D341Med (cell line): Measurements from ENCODE around the gene CELSR2.
A peak's percentile ranks its signal among the peaks of the same experiment; 100 is the strongest.
"Not testable (repeated sequence)": the region's sequence is repeated elsewhere in the genome, so short reads cannot be mapped to it uniquely, and the experiment has no call there.

Source experiments
- DNase-seq: peaks from one replicate; pipeline ENCODE4 v3.0.0; 2012; ENCODE audit warnings: low spot score

The CELSR2 gene, protein sequence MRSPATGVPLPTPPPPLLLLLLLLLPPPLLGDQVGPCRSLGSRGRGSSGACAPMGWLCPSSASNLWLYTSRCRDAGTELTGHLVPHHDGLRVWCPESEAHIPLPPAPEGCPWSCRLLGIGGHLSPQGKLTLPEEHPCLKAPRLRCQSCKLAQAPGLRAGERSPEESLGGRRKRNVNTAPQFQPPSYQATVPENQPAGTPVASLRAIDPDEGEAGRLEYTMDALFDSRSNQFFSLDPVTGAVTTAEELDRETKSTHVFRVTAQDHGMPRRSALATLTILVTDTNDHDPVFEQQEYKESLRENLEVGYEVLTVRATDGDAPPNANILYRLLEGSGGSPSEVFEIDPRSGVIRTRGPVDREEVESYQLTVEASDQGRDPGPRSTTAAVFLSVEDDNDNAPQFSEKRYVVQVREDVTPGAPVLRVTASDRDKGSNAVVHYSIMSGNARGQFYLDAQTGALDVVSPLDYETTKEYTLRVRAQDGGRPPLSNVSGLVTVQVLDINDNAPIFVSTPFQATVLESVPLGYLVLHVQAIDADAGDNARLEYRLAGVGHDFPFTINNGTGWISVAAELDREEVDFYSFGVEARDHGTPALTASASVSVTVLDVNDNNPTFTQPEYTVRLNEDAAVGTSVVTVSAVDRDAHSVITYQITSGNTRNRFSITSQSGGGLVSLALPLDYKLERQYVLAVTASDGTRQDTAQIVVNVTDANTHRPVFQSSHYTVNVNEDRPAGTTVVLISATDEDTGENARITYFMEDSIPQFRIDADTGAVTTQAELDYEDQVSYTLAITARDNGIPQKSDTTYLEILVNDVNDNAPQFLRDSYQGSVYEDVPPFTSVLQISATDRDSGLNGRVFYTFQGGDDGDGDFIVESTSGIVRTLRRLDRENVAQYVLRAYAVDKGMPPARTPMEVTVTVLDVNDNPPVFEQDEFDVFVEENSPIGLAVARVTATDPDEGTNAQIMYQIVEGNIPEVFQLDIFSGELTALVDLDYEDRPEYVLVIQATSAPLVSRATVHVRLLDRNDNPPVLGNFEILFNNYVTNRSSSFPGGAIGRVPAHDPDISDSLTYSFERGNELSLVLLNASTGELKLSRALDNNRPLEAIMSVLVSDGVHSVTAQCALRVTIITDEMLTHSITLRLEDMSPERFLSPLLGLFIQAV (N-terminal part only)

DNA sequence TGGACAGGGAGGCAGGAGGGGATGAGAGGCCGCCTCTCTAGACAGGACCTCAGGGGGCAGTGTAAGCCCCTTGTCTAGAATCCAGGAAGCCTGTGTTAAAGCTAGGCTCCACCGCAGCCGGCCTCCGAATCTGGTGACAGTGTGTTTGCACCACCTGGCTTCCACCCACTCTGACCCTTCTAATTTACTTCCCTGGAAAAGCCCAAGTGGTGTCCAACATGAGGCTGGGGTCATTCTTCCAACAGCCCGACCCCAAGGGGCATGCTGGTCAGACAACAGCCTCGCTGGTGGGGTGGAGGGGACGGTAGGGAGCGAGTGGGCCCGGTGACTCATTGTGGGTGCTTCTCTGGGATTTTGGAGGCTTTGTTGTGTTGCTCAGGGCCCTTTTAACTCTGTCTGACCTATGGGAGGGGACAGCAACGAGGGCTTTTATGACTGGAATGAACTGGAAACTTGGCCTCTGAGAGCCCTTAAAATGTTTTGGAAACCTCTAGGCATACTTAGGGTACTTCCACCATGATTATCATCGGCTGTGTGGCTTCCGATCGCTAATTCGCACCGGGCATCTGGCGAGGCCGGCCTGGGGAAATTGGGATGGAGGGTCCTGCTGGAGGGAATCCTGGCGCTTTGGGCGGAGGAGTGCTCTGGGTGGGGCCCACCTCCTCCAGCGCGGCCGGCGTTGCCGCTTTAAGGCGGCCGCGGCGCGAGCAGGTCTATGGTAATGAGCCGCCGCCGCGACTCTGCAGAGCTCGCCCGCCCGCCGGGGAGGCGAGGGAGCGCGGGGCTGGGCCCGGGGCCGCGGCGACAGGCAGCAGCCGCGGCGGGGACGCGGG is at the start of gene CELSR2:
CELSR2 (plus strand) TSS at position 743 of the 833 bp plus-strand sequence. CDS start 541 bp downstream, outside the sequence.
- DNase-seq, result peak; percentile 96

DNA sequence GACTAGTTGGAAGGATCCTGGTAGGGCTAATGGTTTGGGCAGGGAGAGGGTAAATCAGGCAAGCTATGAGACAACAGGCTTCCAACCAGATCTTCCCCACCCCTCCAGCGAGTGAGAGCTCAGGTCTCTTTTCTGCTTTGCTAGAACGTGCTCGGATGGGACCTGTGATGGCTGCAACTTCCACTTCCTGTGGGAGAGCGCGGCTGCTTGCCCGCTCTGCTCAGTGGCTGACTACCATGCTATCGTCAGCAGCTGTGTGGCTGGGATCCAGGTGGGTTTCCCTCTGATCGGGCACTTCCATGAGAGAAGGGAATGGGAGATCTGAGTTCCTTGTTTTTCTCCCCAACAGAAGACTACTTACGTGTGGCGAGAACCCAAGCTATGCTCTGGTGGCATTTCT is 49.6 kb upstream of the CELSR2 start:
- no peak for DNase-seq

DNA sequence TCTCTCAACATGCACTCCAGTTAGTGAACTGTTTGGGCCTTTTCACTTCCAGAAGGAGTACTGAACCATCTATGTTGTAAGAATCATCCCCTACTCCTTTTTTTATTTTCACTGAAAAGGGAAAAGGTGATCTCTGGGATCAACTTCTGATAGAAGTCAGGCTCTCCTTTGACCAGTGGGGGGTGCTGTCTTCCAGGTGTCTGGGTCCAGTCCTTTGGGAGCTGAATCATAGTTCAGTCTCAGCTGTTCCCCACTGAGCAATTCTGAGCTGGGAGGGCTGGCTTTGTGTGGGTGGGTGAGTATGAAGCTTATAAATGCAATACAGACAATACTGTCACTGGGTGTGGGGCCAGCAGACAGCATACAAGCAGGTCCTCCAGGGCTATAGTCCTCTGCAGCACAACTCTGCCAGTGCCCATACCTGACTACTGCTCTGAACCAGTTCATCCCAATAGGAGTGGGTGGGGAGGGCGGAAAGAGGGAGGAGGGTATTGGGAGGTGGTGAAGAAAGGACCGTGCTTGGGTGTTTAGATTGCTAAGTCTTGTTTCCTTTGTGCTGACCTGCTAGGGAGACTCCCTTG is 48.1 kb upstream of the CELSR2 start:
- DNase-seq, result peak; percentile 75

DNA sequence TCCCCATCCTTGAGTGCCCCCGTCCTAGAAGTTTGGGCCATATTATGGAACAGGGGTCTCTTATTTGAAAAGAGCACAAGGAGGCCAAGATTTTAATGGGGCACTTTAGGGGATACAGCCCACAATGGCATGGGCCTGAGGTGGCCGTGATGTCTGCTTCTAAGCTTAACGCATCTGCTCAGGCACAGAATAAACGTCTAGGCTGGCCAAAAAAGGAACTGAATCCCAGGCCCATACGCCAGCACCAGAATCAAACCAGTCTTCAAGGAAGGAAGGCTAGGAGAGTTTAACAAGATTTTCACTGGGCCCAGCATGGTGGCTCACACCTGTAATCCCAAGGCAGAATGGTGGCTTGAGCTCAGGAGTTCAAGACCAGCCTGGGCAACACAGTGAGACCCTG is 44.9 kb upstream of the CELSR2 start:
- no peak for DNase-seq

DNA sequence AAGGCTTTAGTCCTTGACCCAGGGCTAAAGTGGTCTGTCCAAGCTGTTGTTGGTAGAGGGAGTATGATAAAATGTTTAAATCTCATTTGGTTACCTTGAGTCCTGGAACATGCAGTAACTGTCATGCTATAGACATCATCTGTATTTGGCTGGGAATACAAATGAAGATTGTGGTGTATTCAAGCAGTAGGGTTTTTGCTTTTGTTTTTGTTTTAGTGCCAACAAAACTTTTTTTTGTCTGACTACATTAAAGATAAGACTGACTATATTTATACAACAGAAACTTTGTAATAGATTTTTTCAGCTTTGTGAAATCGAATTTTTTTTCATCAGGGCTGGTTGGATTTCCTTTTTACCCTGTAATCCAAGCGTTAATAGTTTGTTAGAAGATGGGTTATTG is 43.0 kb upstream of the CELSR2 start:
- DNase-seq, result no peak

DNA sequence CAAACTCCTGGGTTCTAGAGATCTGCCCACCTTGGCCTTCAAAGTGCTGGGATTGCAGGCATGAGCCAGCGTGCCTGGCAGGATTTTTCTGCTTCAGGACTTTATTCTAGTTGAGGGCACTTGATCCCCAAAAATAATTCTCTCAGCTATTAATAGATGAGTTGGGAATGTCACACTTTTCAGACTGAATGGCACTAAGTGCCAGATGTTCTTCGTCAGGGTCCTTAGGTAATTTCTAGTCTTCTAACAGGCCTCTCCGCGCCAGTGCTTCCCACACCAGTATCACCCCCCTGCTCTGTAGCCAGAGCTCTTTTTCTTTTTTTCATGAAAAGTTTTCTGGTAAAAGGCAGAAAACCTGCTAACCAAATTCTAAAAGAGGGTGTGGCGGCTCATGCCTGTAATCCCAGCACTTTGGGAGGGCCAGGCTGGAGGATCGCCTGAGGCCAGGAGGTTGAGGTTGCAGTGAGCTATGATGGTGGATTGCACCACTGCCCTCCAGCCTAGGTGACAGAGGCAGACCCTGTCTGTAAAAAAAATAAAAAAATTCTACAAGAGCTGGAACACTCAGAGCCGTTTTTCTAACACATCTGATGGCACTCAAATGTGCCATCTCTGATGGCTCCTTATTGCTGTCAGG is 41.8 kb upstream of the CELSR2 start:
- no peak for DNase-seq

DNA sequence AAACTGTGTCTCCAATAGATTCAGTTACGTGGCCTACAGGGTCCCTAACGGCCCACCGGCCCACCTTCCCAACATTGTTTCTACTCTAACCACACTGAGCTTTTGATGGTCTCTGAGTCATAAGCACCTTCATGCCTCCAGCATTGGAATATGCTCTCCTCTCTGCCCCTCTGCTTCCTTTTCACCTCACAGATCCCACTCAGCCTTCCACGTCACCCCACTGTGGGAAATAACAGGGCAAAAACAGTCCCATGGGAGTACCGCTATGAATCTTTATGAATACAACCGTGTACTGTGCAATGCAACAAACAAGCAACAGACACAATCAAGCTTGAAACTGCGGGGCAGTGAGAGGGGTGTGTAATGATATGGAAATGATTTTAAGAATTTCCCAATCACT is 40.9 kb upstream of the CELSR2 start:
- DNase-seq, result no peak

DNA sequence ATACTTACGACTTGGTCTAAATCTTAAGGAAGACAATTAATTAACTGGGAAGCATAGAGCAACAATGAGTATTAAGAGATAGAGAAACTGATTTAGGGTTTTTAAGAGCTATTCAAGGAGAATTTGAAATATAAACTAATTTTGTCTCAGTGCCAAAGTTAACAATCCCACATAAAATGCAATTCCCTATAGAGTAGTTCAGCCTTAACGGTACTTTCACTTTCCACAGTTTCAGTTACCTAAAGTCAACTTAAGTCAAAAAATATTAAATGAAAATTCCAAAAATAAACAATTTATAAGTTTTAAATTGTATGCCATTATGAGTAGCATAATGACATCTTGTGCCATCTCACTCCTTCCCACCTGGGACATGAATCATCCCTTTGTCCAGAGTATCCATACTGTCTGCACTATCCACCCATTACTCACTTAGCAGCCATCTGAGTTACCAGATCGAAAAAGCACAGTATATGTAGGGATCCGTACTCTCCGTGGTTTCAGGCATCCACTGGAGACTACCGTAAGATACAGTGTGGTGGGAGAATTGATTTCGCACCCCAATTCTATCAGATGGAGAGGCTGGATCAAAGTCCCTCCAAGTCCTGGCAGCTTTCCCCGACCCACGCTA is 40.4 kb upstream of the CELSR2 start:
- DNase-seq, result no peak

DNA sequence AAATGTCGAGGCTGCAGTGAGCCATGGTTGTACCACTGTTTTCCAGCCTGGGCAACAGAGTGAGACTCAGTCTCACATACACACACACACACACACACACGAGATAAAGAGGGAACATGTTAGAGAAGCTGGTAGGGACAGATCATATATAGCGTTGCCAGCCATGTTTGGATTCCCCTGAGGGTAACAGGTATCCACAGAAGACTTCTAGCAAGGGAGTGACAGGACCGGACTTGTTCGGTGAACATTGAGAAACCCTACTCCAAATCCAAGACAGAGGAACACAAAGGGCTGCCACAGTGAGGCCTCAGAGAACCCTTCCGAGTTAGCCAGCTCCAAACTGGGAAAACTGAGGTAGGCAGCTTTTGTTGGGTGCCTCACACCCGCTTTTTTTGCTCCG is 39.3 kb upstream of the CELSR2 start:
- DNase-seq, result no peak

DNA sequence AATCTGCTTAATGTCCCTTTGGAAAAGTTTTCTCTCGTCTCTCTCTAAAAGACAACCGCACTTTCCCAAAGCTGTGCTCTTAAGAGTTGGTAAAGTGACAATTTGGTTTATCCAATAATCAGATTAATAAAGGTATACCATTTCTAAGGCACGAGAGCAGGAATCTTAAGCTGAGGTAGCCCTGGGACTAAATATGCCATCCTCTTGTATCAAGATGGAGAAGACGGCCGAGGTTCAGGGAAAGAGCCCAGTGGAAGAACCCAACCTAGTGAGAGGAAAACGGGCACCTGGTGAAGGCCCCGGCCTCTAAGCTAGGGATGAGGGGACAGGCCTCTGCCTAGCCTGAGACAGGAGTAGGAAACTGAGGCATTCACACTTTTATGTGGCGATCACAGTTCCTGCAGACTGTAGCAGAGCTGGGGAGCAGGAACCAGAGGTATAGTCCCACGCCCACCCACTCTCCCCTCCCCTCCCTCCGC is 36.0 kb upstream of the CELSR2 start:
- no peak for DNase-seq

DNA sequence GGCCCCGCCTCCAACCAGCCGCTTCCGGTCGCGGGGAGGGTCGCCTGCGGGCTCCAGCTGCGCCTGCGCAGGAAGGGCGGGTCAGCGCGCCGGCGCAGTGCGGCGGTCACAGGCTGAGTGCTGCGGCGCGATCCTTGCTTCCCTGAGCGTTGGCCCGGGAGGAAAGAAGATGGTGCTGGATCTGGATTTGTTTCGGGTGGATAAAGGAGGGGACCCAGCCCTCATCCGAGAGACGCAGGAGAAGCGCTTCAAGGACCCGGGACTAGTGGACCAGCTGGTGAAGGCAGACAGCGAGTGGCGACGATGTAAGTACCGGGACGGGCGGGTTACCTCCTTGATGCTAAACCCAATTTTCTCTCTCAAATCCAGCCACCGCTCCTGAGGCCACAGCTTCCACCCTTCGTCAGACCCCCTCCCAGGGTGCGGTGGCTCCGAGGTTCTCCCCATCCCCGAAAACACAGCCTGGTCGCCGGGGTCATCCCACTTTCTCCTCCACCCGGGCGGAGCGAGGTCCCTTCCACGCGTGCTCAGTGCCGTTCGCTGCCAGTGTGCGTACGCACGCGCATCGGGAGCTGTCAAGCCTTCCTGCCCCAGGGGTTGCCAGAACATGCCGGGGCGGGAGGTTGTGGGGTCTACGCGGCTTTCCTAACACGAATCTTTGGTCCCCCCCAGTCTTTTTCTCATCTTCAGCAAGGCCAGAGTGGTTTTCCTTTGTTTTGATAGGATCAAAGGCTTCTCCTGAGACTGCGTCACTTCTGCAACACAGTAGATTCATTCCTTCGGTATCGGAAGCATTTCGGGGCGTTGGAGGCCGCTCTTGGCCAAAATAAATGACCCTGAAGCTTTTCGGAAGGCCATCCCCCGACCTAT is 35.3 kb upstream of the CELSR2 start, which contains the start of gene SARS1:
SARS1 (plus strand) TSS at position 95 of the 870 bp plus-strand sequence; CDS start at position 170, 75 bp downstream.
- peak; percentile 98 for DNase-seq

DNA sequence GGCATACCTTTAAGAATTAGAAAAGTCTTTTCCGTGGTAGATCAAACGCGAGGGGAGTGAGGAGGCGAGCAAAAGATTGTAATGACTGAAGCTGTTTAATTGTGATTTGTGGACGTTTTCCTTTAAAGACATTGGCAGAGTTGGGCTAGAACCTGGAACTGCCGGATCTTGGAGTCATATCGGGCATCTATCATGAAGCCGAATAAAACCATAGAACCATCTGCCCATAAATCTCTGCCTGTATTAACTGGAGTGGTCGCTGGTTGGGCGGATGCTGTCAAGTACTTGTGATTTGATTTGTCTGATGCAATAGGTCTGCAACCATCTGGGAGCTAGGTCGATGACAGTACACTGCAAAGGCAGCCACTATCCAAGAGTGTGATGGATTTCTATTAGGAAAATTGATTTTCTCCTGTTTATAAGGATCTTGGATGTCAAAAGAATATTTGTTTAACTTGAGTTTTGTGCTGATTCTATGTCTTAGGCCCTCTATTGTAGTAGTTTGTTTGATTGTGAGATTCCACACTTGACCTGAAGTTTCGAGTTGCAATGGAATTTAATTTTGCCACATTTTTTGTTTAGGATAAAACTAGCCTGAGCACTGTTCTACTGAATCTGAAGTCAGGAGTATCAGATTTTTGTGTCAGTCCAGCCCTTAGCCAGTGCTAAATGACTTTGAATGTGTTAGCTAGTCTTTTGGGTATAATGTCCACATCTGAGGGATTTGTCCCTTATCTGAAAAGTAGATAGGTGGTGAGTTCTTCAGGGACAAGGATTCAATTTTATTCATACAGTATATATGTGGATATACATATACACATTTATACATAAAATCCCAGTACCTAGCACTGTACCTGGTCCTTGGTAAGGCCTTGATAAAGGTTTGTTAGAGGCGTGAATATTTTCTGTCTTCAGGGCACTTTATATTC is 34.4 kb upstream of the CELSR2 start:
- peak; percentile 72 for DNase-seq

DNA sequence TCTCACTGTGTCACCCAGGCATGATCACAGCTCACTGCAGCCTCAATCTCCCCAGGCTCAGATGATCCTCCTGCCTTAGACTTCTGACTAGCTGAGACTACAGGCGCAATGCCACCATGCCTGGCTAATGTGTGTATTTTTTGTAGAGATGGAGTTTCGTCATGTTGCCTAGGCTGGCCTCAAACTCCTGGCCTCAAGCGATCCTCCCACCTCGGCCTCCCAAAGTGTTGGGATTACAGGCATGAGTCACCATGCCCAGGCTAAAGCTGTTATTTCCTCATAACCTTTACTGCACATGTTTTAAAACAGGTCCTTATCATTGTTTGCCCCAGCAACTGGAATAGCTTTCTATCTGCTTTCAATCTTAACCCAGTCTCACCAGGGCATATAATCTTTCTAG is 32.7 kb upstream of the CELSR2 start:
- no peak for DNase-seq

DNA sequence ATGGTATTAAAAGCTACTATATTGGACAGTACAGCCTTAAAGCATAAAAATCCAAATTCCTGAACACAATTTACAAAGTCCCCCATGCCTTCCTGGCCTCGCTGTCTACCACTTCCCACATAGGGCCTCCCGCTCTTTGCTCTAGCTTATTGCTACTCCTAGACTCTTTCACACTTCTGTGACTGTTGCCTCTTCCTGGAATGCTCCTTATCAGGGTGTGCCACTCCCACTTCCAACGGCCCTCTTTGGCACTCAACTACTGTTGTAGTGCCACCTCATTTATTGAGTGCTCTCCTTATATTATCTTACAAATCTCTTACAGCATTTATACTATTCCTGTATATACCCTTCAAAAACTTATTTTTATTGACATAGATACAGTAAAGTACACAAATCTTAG is 30.8 kb upstream of the CELSR2 start:
- DNase-seq, result no peak

DNA sequence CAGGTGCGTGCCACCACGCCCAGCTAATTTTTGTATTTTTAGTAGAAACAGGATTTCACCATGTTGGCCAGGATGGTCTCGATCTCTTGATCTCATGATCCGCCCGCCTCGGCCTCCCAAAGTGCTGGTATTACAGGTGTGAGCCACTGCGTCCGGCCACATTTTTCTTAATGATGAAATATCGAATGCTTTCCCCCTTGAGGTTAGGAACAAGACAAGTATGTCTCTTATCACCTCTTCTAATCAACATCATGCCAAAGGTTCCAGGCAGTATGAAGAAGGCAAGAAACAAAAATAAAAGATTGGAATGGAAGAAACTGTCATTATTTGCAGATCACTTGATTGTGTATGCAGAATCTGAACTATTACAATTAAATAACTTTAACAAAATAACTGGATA is 28.1 kb upstream of the CELSR2 start:
- not testable (repeated sequence) for DNase-seq

DNA sequence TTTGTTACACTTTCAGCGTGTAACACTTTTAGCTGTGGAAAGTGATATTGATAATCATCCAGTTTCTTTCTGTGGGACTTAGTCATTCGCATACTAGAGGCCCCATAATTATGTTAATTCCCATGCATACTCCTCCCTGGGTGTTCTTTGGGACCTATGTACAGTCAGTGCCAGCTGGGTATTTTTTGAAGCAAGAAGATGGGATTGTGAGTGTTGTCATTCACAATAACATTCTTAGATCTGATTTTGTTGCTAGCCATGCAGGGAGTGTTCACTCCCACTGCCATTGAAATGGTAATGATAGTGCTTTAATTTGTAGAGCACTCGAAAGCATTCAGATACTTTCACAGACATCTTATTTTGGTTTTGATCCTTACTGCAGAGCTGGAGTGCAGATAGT is 24.0 kb upstream of the CELSR2 start:
- DNase-seq, result no peak

DNA sequence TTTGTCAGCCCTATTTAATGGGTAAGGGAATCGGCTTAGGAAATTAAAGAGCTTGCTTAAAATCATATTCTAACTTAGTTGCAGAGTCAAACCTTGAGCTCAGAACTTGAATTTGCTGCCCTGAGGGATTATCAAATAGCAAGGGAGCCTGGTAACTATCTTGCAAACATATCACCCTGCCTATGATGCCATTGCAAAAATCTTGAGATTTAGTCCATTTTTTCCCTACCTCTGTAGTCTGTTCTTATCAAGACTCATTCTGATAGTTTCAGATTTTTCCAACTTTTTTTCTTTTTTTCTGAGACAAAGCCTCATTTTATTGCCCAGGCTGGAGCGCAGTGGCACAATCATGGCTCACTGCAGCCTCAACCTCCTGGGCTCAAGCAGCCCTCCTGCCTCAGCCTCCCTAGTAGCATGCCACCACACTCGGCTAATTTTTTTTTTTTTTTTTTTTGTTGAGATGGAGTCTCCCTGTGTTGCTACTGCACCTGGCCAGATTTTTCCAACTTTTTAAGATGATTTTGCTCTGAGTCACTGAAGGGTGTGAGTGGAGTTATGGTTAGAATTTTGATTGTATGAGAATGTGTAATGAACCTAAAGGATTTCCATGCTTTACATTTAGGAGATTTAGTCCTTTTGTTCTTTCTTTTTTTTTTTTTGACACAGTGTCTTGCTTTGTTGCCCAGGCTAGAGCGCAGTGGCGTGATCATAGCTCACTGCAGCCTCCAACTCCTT is 23.5 kb upstream of the CELSR2 start:
- no peak for DNase-seq
